ENCODE results near the gene TMEM63B.
"Not testable (repeated sequence)": the region's sequence is repeated elsewhere in the genome, so short reads cannot be mapped to it uniquely, and the experiment has no call there.

The TMEM63B gene

GRCh38 chr6:44117397-44118128 is 9.8 kb upstream of the TMEM63B start:
- DNase-seq, result no peak

- DNase-seq, result no peak
Observed at GRCh38 chr6:44119704-44120262, 7.6 kb upstream of the TMEM63B start.

- no peak for DNase-seq
Observed at GRCh38 chr6:44120692-44121443, 6.5 kb upstream of the TMEM63B start.

GRCh38 chr6:44122801-44123200 is 4.6 kb upstream of the TMEM63B start:
- DNase-seq, result peak in 2 of 5 experiments; percentile 45 to 77

GRCh38 chr6:44123544-44123943 is 3.8 kb upstream of the TMEM63B start:
- DNase-seq, result peak in 1 of 5 experiments; percentile 18

GRCh38 chr6:44126320-44127149 is 819 bp upstream of the TMEM63B start:
- peak; percentile 25 to 84 (median 65) for DNase-seq

- no peak for DNase-seq
Observed at GRCh38 chr6:44128020-44128917, 915 bp downstream of the TMEM63B start.

GRCh38 chr6:44129841-44130322 is 2.5 kb downstream of the TMEM63B start:
- DNase-seq, result peak in 1 of 5 experiments; percentile 37

- DNase-seq, result no peak
Observed at GRCh38 chr6:44131892-44132291, 4.5 kb downstream of the TMEM63B start.

GRCh38 chr6:44132476-44132875 is 5.1 kb downstream of the TMEM63B start:
- DNase-seq, result no peak

GRCh38 chr6:44133003-44133931 is 5.9 kb downstream of the TMEM63B start:
- DNase-seq, result no peak

GRCh38 chr6:44133981-44134711 is 6.8 kb downstream of the TMEM63B start:
- no peak for DNase-seq

- no peak for DNase-seq
Observed at GRCh38 chr6:44135173-44135758, 7.9 kb downstream of the TMEM63B start.

GRCh38 chr6:44135875-44136274 is 8.5 kb downstream of the TMEM63B start:
- DNase-seq, result no peak

GRCh38 chr6:44138717-44139350 is 11.5 kb downstream of the TMEM63B start:
- no peak for DNase-seq

GRCh38 chr6:44139351-44139743 is 12.0 kb downstream of the TMEM63B start:
- DNase-seq, result no peak

GRCh38 chr6:44142835-44143234 is 15.5 kb downstream of the TMEM63B start:
- no peak for DNase-seq

- DNase-seq, result no peak
Observed at GRCh38 chr6:44143731-44144130, 16.4 kb downstream of the TMEM63B start.

- DNase-seq, result not testable (repeated sequence)
Observed at GRCh38 chr6:44144536-44144935, 17.2 kb downstream of the TMEM63B start.
